Psoas muscle (tissue), 8 donors: ENCODE measurements around the gene TMEM9B. TPM values are rescaled to one million over a fixed set of nuclear protein-coding genes. Genes with fewer than 3 reads are reported as not detected.

ENCODE experiments used
- ATAC-seq, 4 donors: fragments of 200-7000 bp; cut with Tn5 transposase; one replicate each; pipeline ENCODE4 v1.9.1; 2020; ENCODE audit warnings: moderate library complexity in 3 of 4, mild to moderate bottlenecking in 2 of 4
- DNase-seq, 2 donors: peaks; one replicate each; pipeline ENCODE4 v3.0.0-alpha.2; 2020
- H3K27ac ChIP-seq: fragments of 200-600 bp; one replicate; pipeline ENCODE4 v1.8.0; 2022
- H3K27me3 ChIP-seq, 3 donors: fragments of 200-600 bp in 1 of 3; one replicate each; pipeline versions ENCODE4 v1.6.1 to v1.8.0; 2013 to 2022; ENCODE audit warnings: low read length in 2 of 3, mild to moderate bottlenecking in 2 of 3, moderate library complexity in 1 of 3; ENCODE audit not compliant: insufficient read depth in 3 of 3
- H3K36me3 ChIP-seq, 2 donors: fragments of 200-600 bp in 1 of 2; one replicate each; pipeline versions ENCODE4 v1.6.1 to v1.8.0; 2013 to 2022; ENCODE audit warnings: low read depth in 1 of 2, mild to moderate bottlenecking in 1 of 2, moderate library complexity in 1 of 2; ENCODE audit not compliant: insufficient read depth in 1 of 2
- H3K4me1 ChIP-seq: fragments of 200-600 bp; one replicate; pipeline ENCODE4 v1.8.0; 2022
- H3K4me3 ChIP-seq: fragments of 200-600 bp; one replicate; pipeline ENCODE4 v1.8.0; 2022; ENCODE audit warnings: mild to moderate bottlenecking
- H3K9me3 ChIP-seq: fragments of 200-600 bp; one replicate; pipeline ENCODE4 v1.8.0; 2022
- WGBS, 3 donors: extraction: QIAGEN DNeasy Blood & Tissue Kit; methylation state at CpG; one replicate each; pipeline versions ENCODE4 v1.1.6 to v1.1.7; 2013; 5-methylcytosine and 5-hydroxymethylcytosine counted together
- intact Hi-C, 2 donors: fragments of 100-400 bp; cut with DNase I; formaldehyde crosslinking; loops; one replicate each; pipeline versions ENCODE4 v1.11.0 to v1.14.2; 2022
- polyA plus RNA-seq, 3 donors: library from polyadenylated mRNA; stranded (reverse); fragments of 200-250 nt; gene quantifications; one replicate each; pipeline ENCODE4 v1.2.3, GENCODE V29; 2013
- total RNA-seq, 4 donors: library from RNA; stranded (reverse); fragmentation: NEBNext Ultra II Directional in 2 of 4; extraction: Animal tissue kit (Norgen Biotek cat#: 25700) in 2 of 4; gene quantifications; one replicate each; pipeline versions ENCODE4 v1.2.1 to v1.2.4, GENCODE V29; 2021 to 2023
- TF ChIP-seq, protein P1 (sequence below): fragments of 200-600 bp; IDR thresholded peaks from one replicate; pipeline ENCODE4 v1.8.0; 2022; ENCODE audit warnings: antibody characterized with exemption
- donor health status: healthy with polysubstance abuse.
- donor health status: DM: no; HTN: no; CAD: no; lungs with moderate emphysema.
- donor health status: Bipolar disorder and iron deficiency.
- donor health status: healthy.
- donor health status: DM: yes; HTN: yes; CAD: no.
- donor health status: DM: no; HTN: no; CAD: no.
- donor health status: DM: no; HTN: no; CAD: no.
- donor health status: DM: yes; HTN: yes; CAD: no.

The TMEM9B gene
- total and polyA plus RNA-seq, 7 donors = 32.1 to 83.4 (median 40.7) TPM

DNA sequence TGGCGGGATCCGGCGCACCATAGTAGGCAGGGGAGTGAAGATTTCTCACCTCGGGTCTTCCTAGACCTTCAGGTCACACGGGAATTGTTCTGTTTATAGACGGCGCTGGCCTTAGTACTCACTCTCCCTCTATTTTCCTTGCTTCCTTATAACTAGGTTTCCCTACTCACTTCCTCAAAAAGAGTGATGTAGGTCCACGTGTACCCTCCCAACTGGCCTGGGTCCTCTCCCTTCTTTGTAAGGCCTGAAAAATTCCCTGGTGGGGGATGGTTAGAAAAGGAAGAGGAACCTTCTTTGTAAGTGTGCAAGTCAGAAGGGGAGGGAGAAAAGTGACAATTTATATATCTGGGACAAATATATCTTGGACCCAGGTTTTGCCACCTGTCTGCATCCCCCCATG lies 2.9 kb upstream of the TMEM9B start:
- Histone ChIP-seq H3K27ac (no peak overlapping the region), H3K9me3 (no peaks in the 10 kb centered on the region), H3K36me3 (peaks cover 6 to 27% of the 10 kb centered on the region in 2 donors), H3K27me3 (no peaks in the 10 kb centered on the region), H3K4me1 (peaks cover 25% of the 10 kb centered on the region), H3K4me3 (no peak overlapping the region)
- WGBS, 3 donors = 79 to 86% (median 83%) methylated on average over 8 of the region's 8 CpGs
- intact Hi-C loops = loop anchor here in 1 of 2 donors (10.0 kb wide), 1 partner anchor 152 kb away; a partner anchor contains a TSS
- ATAC-seq (no peak), DNase-seq (no peak)
- TF ChIP-seq, protein P1, sequence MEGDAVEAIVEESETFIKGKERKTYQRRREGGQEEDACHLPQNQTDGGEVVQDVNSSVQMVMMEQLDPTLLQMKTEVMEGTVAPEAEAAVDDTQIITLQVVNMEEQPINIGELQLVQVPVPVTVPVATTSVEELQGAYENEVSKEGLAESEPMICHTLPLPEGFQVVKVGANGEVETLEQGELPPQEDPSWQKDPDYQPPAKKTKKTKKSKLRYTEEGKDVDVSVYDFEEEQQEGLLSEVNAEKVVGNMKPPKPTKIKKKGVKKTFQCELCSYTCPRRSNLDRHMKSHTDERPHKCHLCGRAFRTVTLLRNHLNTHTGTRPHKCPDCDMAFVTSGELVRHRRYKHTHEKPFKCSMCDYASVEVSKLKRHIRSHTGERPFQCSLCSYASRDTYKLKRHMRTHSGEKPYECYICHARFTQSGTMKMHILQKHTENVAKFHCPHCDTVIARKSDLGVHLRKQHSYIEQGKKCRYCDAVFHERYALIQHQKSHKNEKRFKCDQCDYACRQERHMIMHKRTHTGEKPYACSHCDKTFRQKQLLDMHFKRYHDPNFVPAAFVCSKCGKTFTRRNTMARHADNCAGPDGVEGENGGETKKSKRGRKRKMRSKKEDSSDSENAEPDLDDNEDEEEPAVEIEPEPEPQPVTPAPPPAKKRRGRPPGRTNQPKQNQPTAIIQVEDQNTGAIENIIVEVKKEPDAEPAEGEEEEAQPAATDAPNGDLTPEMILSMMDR = no peak

GRCh38 chr11:8963569-8964323 lies 496 bp downstream of the TMEM9B start:
- H3K4me3 ChIP-seq = peak overlapping the region; percentile 86
- TF ChIP-seq, protein P1 = no peak
- no peaks in the 10 kb centered on the region for H3K9me3 ChIP-seq
- intact Hi-C loops = loop anchor here (2.0 to 10.0 kb wide), 3 partner anchors 149 to 281 kb away; partner anchors contain the start of genes RPL27A (in 1 of the 2) and TRIM66 (in 1 of the 2)
- ATAC-seq = peak; percentile 77 to 81 (median 78)
- peaks cover 43% of the 10 kb centered on the region for H3K4me1 ChIP-seq
- WGBS, 3 donors = 2 to 3% (median 2%) methylated on average over 33 to 39 of the region's 39 CpGs
- H3K27ac ChIP-seq = peak overlapping the region; percentile 98
- peaks cover 6 to 42% of the 10 kb centered on the region in 2 donors for H3K36me3 ChIP-seq
- no peaks in the 10 kb centered on the region for H3K27me3 ChIP-seq
- peak; percentile 79 to 88 for DNase-seq

GRCh38 chr11:8962841-8963240 lies 1.4 kb downstream of the TMEM9B start:
- DNase-seq = no peak
- ATAC-seq = no peak
- intact Hi-C loops = loop anchor here in 1 of 2 donors (5.0 to 10.0 kb wide), 2 partner anchors 148 to 276 kb away; a partner anchor contains a TSS
- TF ChIP-seq, protein P1 = no peak
- H3K27me3 ChIP-seq = no peaks in the 10 kb centered on the region
- peaks cover 6 to 33% of the 10 kb centered on the region in 2 donors for H3K36me3 ChIP-seq
- H3K27ac ChIP-seq = peak overlapping the region; percentile 98
- H3K4me3 ChIP-seq = peak overlapping the region; percentile 86
- H3K9me3 ChIP-seq = no peaks in the 10 kb centered on the region
- 11 to 28% (median 20%) methylated on average over 2 of the region's 2 CpGs for WGBS, 3 donors
- H3K4me1 ChIP-seq = peaks cover 44% of the 10 kb centered on the region

DNA sequence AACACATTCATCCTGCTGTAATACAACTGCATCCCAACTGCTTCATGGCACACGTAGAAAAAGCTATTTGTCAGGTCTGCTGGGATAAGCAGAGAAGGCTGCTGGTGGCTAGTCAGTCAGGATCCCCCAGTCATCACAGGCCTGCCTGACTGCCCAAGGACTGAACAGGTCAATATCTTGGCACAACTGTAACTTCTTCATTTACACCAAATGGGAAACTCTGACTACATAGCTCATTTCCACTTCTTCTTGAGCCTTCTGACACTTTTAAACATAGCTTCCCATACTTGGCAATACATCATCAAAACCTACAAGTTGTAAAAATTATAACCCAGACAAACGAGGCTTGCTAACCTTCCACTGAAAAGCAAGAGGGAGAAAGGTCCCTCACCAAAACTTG lies 2.8 kb downstream of the TMEM9B start:
- intact Hi-C loops = loop anchor here in 1 of 2 donors (5.0 to 10.0 kb wide), 2 partner anchors 147 to 274 kb away; a partner anchor contains a TSS
- Histone ChIP-seq H3K27ac (no peak overlapping the region), H3K9me3 (no peaks in the 10 kb centered on the region), H3K36me3 (peaks cover 0 to 29% of the 10 kb centered on the region in 2 donors), H3K4me1 (peaks cover 44% of the 10 kb centered on the region), H3K4me3 (no peak overlapping the region), H3K27me3 (no peaks in the 10 kb centered on the region)
- TF ChIP-seq, protein P1 = no peak
- WGBS, 3 donors = 45 to 73% (median 50%) methylated on average over 2 of the region's 2 CpGs
- ATAC-seq = no peak
- DNase-seq = no peak
